UCSD-AML1 (cell line): Measurements from ENCODE around the gene LGALS9B.
"Not testable (repeated sequence)": the region's sequence is repeated elsewhere in the genome, so short reads cannot be mapped to it uniquely, and the experiment has no call there.

ENCODE experiments used
- DNase-seq: peaks from one replicate; lab custom pipeline; 2025; ENCODE audit not compliant: unreplicated experiment; lab: John Stamatoyannopoulos, UW

The LGALS9B gene

DNA sequence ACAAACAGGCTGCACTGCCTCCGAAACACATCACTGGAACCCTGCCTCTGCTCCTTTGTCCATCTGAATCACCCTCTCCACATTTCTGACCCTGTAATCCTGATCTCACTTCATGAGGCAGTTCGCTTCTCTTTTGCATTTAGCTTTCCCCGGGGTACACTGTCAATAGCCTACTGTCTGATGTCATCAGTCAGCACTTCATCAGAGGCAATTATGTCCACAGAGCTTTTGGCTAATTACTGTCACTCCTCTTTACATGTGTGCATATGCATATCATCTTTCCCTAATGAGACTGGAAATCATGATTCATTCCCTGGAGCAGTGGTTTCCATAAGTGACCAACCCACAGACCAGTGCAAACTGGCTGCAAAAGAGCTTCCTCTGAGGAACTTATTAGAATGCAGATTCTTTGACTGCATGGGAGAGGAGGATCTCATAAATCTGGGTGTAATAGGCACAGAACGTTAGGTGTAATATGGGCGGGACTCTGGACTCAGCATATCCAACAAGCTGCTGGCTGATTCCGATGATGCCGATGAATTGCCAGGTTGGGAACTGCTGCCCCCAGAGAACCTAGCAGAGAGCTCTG, 49.8 kb downstream of the LGALS9B start:
- DNase-seq, result not testable (repeated sequence)

GRCh38 chr17:20416381-20416911, 50.9 kb downstream of the LGALS9B start:
- DNase-seq, result not testable (repeated sequence)

GRCh38 chr17:20415479-20415878, 51.9 kb downstream of the LGALS9B start:
- not testable (repeated sequence) for DNase-seq

DNA sequence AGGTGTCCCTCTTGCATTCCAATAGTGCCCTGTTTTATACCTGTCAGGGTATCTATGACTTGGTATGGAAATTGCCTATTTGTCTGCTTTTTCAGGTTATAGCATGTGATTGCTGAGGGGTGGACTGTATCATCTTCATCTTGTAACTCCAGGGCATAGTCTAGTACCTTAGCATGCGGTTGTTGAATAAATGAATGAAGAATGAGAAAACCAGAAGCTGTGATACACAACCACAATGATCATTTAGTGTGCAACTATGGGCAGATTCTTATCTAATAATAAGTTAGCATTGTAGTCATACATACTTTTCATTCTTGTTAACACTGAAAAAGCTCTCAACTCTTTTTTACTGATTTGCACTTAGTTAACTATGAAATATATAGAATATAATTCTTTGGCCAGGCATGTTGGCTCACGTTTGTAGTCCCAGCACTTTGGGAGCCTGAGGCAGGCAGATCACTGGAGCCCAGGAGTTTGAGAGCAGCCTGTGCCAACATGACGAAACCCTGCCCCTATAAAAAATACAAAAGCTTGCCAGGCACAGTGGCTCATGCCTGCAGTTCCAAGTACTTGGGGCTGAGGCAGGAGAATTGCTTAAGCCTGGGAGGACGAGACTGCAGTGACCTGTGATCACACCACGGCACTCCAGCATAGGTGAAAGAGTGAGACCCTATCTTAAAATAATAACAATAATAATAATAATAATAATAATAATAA, 65.9 kb downstream of the LGALS9B start:
- not testable (repeated sequence) for DNase-seq

- DNase-seq, result not testable (repeated sequence)
These were observed 66.6 kb downstream of the LGALS9B start for GRCh38 chr17:20400559-20401305.
